ENCODE measurements around the gene TBC1D22B.
"Not testable (repeated sequence)": the region's sequence is repeated elsewhere in the genome, so short reads cannot be mapped to it uniquely, and the experiment has no call there.

The TBC1D22B gene

DNA sequence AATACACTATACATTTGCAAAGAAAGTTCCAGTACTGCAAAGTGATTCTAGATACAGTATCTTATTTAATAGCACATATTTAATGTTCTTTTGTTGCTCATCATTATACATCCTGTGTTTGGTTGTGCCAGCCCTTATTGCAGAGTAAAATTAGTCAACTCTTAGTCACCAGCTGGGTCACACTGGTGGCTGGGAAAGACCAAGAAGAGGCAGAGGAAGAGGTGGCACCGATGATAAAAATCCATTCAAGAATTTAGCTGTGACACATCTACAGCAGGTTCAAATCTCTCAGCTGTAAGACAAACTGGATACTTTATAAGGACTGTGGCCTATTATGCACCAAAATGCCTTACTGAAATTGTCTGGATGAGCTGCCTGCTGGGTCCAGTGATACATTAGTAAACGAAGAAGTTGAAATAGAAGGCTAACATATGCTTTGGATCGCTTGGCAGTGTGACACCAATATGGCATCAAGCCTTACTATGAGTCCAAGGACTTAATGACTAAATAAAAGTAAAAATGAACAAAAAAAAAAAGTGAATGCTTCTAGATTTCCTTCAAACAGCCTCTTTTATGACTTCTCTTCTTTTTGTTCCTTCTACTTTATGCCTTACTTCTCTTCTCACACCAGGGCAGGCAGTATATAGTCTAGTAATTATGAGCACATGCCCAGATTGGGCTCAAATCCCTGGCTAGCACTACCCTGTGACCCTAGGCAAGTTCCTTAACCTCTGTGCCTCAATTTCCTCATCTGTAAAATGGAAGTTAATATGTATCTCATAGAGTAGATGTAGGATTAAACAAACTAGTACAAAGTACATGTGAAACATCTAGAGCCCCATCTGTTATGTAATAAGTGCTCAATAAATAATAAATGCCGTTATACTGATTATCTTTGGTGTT lies 66.8 kb downstream of the TBC1D22B start:
- DNase-seq, result no peak

DNA sequence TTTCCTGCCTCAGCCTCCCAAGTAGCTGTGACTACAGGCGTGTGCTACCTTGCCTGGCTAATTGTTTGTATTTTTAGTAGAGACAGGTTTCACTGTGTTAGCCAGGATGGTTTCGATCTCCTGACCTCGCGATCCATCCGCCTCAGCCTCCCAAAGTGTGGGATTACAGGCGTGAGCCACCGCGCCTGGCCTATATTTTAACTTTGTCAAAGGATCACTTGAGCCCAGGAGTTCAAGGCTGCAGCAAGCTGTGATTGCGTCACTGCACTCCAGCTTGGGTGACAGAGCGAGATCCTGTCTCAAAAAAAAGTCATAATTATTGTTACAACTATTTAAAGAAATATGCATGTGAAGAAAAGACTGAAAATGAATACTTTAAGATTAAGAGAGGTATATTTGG lies 72.8 kb downstream of the TBC1D22B start:
- not testable (repeated sequence) for DNase-seq

DNA sequence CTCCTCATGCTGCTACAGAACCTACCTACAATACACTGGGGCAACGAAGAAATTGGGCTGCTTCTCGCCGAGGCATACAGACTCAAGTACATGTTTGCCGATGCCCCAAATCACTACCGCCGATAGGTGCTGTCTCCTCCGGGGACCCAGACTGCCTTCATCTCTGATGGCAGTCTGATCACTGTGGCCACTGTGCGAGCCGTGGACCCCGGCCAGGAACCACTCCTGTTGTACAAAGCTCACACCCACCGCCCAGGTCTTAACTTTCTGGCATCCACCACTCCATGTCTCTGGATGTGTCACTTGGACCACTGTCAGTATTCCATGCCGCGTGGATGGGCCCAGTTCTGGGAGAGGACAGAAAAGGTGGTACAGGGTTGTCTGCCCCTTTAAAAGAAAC lies 73.5 kb downstream of the TBC1D22B start:
- no peak for DNase-seq

DNA sequence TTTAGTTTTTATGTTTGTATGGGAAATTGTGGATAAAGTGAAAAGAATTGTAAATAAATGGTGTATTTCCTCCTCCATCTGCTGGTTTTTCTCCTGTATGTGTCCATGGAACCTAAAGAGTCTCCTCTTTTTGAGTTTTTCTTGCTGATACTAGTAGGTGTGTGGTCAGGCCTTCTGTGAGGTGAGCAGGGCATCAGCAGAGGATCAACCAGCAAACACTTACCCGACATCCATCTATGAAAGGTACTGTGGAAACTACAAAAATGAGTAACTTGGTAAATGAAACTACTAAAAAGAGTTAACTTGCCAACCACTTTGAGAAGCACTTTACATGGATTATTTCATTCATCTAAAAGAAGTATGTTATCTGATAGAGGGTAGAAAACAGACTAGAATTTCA lies 75.3 kb downstream of the TBC1D22B start:
- no peak for DNase-seq

DNA sequence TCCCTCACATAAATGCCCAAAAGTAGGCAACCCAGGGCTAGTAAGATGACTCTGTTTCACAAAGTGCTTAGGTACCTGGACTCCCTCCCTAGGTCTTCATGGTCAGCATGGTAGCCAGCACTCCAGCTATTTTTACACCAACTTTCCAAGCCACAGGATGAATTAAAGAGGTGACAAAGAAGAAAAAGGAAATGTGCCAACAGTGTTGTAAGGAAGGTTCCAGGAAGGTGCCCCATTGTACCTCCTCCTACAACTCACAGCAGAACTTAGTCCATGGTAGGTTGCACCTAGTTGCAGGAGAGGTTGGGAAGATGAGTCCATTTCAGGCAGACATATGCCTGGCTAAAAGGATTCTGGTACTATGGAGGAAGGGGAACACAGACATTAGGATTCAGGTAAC lies 76.5 kb downstream of the TBC1D22B start:
- no peak for DNase-seq

DNA sequence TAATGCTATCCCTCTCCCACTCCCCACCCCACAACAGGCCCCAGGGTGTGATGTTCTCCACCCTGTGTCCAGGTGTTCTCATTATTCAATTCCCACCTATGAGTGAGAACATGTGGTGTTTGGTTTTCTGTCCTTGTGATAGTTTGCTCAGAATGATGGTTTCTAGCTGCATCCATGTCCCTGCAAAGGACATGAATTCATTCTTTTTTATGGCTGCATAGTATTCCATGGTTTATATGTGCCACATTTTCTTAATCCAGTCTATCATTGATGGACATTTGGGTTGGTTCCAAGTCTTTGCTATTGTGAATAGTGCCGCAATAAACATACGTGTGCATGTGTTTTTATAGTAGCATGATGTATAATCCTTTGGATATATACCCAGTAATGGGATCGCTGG lies 80.7 kb downstream of the TBC1D22B start:
- not testable (repeated sequence) for DNase-seq

DNA sequence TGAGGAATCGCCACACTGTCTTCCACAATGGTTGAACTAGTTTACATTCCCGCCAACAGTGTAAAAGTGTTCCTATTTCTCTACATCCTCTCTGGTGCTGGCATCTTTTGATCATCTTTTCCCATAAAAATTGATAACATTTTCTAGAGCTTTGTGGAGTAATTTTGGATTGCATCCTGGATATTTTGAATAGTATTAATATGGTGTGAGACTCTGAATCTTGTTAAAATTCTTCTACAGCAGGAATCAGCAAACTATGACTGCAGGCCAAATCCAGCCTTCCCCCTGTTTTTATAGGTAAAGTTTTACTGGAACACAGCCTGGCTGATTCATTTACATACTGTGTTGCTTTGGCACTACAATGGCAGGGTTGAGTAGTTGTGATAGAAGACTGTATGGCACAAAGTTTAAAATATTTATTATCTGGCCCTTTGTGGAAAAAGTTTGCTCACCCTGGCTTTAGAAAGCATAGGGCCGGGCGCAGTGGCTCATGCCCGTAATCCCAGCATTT lies 81.2 kb downstream of the TBC1D22B start:
- no peak for DNase-seq

DNA sequence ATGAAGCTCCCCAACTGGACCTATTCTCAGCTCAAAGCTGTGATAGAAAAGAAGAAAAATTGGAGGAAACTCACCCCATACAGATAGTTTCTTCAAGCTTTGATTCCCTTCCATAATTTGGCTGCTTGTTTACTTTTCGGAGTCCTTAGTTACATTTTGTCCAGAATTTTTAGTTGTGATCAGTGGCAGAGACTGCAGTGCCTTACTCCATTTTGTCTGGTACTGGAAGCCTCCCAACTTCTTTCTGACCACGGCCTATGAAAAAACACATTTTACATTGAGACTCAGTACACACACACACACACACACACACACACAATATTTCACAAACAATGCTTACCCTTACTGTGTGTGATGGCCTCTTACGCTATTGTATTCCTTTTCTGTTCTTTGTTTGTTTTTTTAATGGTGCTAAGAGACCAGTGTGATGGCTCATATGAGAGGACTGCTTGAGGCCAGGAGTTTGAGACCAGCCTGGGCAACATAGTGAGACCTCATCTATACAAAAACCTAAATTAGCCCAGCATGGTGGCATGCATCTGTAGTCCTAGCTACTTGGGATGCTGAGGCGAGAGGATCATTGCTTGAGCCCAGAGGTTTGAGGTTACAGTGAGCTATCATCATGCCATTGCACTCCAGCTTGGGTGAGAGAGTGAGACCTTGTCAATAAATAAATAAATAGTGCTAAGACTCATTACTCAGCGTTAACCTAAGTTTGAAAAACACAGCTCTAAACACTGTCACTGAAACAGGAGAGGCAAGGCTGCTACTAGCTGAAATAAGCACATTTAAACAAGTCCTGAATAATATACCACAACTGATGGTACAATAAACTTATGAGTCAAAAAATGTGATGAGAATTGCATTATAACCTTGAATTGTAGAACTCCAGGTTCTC lies 82.4 kb downstream of the TBC1D22B start:
- no peak for DNase-seq

DNA sequence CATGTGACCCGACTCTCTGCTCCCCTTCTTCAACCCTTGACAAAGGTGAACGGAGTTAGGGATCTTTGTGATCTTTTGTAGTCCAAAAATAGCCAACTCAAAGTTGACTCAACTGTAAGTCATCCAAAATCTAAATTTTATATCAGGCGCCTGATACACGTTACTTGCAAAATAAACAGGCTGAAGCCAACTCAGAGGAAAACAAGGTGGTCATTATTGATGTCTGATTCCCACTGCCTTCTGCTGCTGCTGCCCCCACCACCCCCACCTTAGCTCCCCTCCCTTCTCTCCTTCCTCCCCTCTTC lies 83.0 kb downstream of the TBC1D22B start:
- no peak for DNase-seq

DNA sequence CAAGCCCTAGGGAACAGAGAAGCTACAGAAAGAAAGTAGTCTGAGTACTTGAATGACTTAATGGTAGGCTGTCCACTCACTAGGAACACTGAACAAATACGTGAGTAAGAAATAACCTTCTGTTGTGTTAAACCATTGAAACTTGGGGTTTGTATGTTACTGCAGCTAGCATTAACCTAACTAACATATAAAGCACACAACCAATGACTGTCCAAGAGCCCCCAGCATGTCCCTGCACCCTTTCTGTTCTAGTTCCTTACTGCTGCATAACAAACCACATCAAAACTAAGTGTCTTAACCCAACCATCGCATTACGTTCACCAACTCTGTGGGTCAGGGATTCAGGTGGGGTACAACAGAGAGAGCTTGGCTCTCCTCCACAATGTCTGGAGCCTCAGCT lies 85.7 kb downstream of the TBC1D22B start:
- no peak for DNase-seq

DNA sequence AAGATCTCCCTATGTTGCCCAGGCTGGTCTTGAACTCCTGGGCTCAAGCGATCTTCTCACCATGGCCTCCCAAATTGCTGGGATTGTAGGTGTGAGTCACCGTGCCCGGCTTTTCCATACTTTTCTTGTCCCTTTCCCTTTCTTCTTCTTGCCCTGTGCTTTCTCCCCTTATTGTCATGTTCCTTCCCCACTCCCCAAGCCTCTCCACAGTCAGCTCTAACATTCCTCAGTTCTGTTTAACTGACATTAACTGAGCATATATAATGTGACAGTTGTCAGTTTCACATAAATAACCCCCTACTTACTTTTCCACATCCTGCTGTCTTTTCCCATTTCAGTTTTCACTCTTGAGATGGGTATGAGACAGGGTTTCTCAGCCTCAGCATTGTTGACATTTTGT lies 86.7 kb downstream of the TBC1D22B start:
- no peak for DNase-seq

DNA sequence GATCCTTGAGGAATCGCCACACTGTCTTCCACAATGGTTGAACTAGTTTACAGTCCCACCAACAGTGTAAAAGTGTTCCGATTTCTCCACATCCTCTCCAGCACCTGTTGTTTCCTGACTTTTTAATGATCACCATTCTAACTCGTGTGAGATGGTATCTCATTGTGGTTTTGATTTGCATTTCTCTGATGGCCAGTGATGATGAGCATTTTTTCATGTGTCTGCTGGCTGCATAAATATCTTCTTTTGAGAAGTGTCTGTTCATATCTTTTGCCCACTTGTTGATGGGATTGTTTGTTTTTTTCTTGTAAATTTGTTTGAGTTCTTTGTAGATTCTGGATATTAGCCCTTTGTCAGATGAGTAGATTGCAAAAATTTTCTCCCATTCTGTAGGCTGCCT lies 88.2 kb downstream of the TBC1D22B start:
- not testable (repeated sequence) for DNase-seq

DNA sequence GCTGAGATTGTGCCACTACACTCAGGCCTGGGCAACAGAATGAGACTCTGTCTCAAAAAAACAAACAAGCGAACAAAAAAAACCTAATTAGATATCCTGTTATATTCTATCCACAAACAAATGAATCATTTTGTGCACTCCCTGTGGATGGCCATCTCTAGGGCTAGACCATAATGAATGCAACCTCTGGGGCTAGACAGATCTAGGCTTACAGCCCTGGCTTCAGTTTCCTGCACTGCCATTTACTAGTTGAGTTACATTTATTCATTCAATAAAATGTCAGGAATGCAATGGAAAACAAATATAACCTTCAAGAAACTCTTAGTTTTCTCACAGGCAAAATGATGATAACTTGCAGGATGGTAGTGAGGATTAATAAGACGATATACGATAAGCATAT lies 89.6 kb downstream of the TBC1D22B start:
- DNase-seq, result no peak

DNA sequence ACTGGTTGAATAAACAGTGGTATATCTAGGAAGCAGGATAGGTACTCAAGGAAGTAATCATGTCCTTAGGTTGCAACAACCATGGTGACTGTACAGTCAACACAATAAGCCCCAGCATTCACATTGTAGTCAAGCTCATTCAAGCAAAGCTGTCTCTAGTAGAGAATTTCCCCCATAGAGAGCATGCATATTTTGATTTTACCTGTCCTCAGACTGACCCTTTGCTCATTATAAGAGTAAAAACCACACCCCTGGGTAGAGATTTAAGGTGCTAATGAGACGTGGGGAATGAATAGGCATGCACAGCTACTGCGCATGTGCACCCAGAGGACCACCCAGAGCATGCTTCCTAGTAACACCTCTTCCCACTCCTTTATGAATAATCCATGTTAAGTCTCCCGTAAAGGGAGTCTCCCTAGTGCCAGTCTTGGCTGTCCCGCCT lies 90.1 kb downstream of the TBC1D22B start:
- no peak for DNase-seq

DNA sequence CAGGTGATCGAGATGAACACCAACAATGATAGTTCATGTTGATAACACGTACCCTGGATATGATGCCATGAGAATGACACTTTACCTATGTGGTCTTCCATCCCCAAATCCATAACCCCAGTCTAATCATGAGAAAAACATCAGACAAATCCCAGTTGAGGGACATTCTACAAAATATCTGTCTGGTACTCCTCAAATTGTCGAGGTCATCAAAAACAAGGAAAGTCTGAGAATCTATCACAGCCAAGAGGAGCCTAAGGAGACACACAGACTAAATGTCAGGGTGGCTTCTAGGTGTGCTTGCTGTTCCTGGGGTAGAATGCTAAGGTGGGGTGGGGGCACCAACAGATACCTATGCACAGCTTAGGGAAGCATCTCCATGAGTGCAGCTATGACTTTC lies 93.5 kb downstream of the TBC1D22B start:
- no peak for DNase-seq

DNA sequence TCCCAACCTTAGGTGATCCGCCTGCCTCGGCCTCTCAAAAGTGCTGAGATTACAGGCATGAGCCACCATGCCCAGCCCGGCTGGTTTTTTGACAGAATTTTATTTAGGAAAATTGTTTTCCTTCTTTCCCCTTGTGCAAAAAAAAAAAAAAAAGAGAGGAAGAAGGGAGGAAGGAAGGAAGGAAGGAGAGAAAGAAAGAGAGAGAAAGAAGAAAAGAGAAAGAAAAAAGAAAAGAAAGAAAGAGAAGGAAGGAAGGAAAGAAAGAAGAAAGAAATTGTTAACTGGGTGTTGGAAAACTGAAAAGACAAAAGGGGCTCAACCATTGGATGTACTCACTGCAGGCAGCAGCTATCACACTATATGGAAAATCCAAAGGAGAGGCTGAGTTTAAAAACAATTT lies 94.8 kb downstream of the TBC1D22B start:
- DNase-seq, result no peak

DNA sequence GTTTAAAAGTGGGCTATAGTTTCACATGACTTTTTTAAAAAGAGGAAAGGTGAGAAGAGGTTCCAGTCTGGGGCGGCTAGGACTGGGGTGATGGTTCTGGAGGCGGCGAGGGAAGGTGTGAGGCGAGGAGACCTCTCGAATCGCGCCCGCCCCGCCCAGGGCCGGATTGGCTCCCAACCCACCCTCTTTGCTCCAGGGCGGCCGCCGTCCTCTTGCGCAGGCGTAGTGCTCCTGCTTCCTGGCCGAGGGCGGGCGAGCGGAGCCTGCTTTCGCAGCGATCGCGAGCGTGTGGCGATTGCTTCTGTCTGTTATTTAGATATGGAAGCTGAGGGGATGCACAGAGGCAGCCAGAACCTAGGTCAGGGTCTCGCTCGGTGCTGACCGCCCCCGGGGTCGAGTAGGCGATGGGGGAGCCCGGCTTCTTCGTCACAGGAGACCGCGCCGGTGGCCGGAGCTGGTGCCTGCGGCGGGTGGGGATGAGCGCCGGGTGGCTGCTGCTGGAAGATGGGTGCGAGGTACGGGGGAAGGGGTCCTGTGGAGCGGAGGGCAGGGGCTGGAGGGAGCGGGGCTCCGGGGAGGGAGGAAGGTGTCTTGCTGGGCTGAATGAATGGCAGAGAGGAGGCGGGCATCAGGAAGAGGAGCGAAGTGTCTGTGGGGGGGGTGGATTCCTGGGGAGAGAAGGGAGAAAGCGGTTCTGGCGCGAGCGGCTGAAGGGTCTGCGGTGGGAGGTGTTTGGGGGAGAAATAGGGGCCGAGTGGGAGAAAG lies 96.4 kb downstream of the TBC1D22B start, which contains the start of gene RNF8:
TSS of gene RNF8 (plus strand) at position 223 of the 765 bp plus-strand sequence. CDS start at position 405, 182 bp downstream.
- peak; percentile 89 for DNase-seq

DNA sequence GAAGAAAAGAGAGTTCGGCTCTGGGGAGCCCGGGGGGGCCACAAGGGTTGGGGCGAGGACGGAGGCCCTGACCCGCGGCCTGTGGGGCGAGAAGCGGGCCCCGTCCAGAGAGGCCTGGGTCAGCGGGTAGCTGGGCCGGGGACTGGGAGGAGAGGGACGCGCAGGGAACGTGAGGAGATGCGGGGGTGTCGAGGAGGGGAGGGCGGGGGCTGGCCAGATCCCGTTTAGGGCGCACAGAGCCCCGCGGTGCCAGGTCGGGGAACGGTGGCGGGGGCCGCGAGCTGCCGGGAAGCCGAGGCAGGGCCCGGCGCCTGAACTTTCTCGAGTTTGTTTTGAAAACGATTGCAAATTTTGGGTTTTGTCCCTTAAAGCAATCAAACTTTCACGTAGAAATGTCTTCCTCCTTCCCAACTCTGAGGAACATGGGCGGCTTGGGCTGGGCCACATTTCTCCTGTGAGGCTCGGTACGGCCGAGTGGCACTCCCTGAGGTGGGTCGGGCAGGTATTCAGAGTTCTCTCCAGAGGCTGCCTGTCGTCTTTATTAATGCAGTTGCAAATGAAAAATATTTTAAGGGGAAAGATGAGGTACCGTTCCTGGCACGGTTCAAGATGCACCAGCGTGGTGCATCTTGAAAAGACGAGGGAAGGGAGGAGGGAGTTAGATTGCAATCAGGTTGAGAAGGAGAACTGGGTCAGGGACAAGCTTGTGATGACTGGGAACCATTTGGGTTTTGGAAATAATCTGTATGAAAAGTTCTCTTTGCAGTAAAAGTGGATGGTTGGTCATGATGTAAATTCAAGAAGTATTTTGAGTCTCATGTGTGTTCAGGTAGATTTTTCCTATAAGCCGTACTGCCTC lies 97.2 kb downstream of the TBC1D22B start:
- DNase-seq, result no peak

DNA sequence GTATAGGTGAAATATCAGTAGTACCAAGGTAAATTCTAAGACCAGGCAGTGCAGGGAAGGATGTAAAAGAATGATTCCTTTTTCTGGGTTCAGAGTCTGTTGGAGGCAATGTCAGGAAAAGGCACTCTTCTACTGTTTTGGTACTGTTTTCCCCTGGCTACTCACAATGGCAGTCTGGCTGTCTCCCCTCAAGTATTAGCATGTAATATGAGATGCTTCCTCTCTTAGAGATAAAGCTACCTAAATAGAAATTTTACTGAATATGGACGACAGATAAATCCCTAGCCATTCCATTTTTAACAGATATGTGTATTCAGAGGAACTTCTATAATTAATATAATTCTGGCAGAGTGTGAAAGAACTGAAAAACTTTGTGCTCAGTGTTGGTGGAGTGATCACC lies 99.7 kb downstream of the TBC1D22B start:
- DNase-seq, result no peak

DNA sequence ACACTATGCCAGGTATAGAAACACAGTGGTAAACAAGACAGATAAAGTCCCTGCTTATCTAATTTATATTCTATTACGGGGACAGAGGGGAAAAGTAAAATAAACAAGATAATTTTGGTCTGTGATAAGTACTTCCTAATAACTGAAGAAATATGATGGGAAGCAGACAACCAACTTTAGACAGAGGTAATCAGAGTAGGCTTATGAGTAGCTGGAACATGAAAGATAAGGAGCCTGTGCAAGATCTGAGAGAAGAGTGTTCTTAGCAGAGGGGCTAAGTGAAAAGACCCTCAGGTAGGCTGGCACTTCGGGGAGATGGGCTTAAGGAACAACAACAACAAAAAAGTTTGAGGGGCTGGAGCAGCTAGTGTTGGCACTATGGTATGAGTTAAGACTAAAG lies 100.3 kb downstream of the TBC1D22B start:
- no peak for DNase-seq

DNA sequence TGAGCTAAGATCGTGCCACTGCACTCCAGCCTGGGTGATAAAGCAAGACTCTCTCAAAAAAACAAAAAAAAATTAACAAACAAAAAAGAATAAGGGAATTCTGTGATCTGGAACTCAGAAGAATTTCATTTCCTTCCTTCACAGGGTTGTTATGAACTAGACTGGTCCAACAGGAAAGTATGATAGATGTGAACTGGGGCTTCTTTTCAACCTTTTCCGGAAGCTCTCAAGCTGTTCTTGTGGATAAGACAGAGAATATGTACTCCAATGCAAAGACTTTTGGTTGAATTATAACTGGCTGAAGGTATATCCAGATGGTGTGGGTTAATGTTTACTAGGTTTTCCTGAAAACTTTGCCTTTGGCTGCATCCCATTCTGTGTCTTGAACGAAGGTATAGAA lies 101.5 kb downstream of the TBC1D22B start:
- DNase-seq, result no peak

All from CD4-positive, alpha-beta T cell treated with Interleukin-12 subunit alpha and Interleukin-12 subunit beta, for 1 hour (primary cell).